ENCODE data around the gene GDPGP1. TPM values are rescaled to one million over a fixed set of nuclear protein-coding genes. Genes with fewer than 3 reads are reported as not detected.

The GDPGP1 gene
- polyA plus RNA-seq, 1 donor (not counting 4 experiments of a cell fraction or from before 2014, with no cell fraction given), result 0.92 TPM

DNA sequence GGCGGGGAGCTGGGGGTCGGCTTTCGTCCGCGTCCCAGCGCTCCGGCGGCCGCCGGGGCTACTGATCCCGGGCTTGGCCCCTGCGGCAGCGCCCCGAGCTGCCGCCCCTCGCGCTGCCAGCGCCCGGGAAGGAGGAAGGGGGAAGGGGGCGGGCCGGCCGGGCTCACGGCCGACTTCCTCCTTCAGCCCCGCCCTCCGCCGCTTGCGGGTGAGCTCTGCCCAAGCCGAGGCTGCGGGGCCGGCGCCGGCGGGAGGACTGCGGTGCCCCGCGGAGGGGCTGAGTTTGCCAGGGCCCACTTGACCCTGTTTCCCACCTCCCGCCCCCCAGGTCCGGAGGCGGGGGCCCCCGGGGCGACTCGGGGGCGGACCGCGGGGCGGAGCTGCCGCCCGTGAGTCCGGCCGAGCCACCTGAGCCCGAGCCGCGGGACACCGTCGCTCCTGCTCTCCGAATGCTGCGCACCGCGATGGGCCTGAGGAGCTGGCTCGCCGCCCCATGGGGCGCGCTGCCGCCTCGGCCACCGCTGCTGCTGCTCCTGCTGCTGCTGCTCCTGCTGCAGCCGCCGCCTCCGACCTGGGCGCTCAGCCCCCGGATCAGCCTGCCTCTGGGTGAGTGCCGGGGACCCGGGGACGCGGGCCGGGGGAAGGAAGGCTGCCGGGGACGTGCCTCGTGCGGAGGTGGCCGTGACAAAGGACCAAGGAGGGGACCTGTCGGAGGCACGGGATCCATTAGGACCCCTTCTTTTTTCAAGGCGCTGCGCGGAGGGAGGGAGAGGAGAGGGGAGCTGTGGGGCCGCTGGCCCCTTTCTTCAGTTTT lies 32.7 kb upstream of the GDPGP1 start, which contains the start of gene SEMA4B:
SEMA4B (plus strand) TSS at position 201 of the 814 bp plus-strand sequence; CDS start at position 450, 249 bp downstream.
- H3K9me1 ChIP-seq (ENCODE audit: control insufficient read depth, extremely low read depth, insufficient read depth, low read length), result peaks cover 8% of the 10 kb centered on the region
- H4K20me1 ChIP-seq (ENCODE audit: control insufficient read depth, extremely low read depth, insufficient read depth, low read length), result peaks cover 3% of the 10 kb centered on the region
- H2AFZ ChIP-seq (ENCODE audit: control insufficient read depth, low read length), result no peak within 1 kb of the TSS
- dilution Hi-C loops (cut with MboI; ENCODE audit: extremely low pct_ligation_motif_present, low sequenced_read_pairs), result no loop called here
- no peaks in the 10 kb centered on the region for H3K9me3 ChIP-seq (ENCODE audit: control insufficient read depth, low read depth, low read length)
- peaks cover 8 to 28% of the 10 kb centered on the region in 2 experiments for H3K36me3 ChIP-seq (ENCODE audit: control insufficient read depth in 2 of 2, extremely low read depth in 1 of 2, insufficient read depth in 2 of 2, low read length in 2 of 2)
- peaks cover 44% of the 10 kb centered on the region for H3K4me1 ChIP-seq (ENCODE audit: control insufficient read depth, extremely low read depth, insufficient read depth, low read length)
- H3K27ac ChIP-seq (ENCODE audit: control insufficient read depth, insufficient read depth, low read length), result peak within 1 kb of the TSS; percentile 67
- H3K4me2 ChIP-seq (ENCODE audit: control insufficient read depth, extremely low read depth, insufficient read depth, low read depth, low read length), result peak within 1 kb of the TSS; percentile 94
- peaks cover 61% of the 10 kb centered on the region for H3K79me2 ChIP-seq (ENCODE audit: control insufficient read depth, insufficient read depth, low read length)
- peak within 1 kb of the TSS; percentile 81 to 99 (median 82) for H3K4me3 ChIP-seq (ENCODE audit: control insufficient read depth in 2 of 3, extremely low read depth in 1 of 3, insufficient read depth in 2 of 3, low read depth in 1 of 3, low read length in 3 of 3)
- H3K27me3 ChIP-seq (ENCODE audit: control insufficient read depth, extremely low read depth, insufficient read depth, low read length), result no peaks in the 10 kb centered on the region
- TF ChIP-seq, protein P1, sequence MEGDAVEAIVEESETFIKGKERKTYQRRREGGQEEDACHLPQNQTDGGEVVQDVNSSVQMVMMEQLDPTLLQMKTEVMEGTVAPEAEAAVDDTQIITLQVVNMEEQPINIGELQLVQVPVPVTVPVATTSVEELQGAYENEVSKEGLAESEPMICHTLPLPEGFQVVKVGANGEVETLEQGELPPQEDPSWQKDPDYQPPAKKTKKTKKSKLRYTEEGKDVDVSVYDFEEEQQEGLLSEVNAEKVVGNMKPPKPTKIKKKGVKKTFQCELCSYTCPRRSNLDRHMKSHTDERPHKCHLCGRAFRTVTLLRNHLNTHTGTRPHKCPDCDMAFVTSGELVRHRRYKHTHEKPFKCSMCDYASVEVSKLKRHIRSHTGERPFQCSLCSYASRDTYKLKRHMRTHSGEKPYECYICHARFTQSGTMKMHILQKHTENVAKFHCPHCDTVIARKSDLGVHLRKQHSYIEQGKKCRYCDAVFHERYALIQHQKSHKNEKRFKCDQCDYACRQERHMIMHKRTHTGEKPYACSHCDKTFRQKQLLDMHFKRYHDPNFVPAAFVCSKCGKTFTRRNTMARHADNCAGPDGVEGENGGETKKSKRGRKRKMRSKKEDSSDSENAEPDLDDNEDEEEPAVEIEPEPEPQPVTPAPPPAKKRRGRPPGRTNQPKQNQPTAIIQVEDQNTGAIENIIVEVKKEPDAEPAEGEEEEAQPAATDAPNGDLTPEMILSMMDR (optimal IDR thresholded peaks at IDR 0.05 in 1 of 3, IDR thresholded peaks at IDR 0.05 in 1 of 3, conservative IDR thresholded peaks at IDR 0.05 in 1 of 3; ENCODE audit: extremely low read depth in 1 of 3, insufficient read depth in 2 of 3, low read length in 3 of 3), result no peak
- TF ChIP-seq EZH2 (IDR thresholded peaks at IDR 0.05; ENCODE audit: low read length), result no peak
- FAIRE-seq (no peak), DNase-seq (ENCODE audit: low read depth, low spot score) (no peak)
- peak within 1 kb of the TSS; percentile 80 for H3K9ac ChIP-seq (ENCODE audit: control insufficient read depth, extremely low read depth, insufficient read depth, low read length)

DNA sequence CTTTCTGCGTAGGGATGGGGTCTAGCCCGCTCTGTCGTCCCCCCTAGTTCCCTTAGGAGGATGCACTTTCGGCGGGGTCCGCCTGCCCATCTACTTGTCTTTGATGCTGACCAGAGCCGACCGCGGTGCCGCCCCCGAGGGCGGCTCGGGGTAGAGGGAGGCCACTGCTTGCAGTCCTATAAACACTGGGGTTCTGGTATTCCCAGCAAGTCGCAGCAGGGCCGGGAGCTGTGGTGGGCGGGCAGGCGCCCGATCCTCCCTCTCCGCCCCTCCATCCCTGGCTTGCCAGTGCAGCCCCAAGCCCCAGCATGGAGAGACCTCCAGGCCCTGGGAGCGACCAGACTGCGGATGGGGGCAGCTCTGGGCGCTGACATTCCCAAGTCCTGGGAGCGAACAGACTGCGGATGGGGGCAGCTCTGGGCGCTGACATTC lies 32.0 kb upstream of the GDPGP1 start:
- H3K36me3 ChIP-seq (ENCODE audit: control insufficient read depth in 2 of 2, extremely low read depth in 1 of 2, insufficient read depth in 2 of 2, low read length in 2 of 2), result peaks cover 12 to 34% of the 10 kb centered on the region in 2 experiments
- no peaks in the 10 kb centered on the region for H3K9me3 ChIP-seq (ENCODE audit: control insufficient read depth, low read depth, low read length)
- H3K79me2 ChIP-seq (ENCODE audit: control insufficient read depth, insufficient read depth, low read length), result peaks cover 67% of the 10 kb centered on the region
- peaks cover 3% of the 10 kb centered on the region for H4K20me1 ChIP-seq (ENCODE audit: control insufficient read depth, extremely low read depth, insufficient read depth, low read length)
- H3K4me3 ChIP-seq (ENCODE audit: control insufficient read depth in 2 of 3, extremely low read depth in 1 of 3, insufficient read depth in 2 of 3, low read depth in 1 of 3, low read length in 3 of 3), result peak overlapping the region; percentile 81 to 99 (median 82)
- FAIRE-seq, result no peak
- peaks cover 46% of the 10 kb centered on the region for H3K4me1 ChIP-seq (ENCODE audit: control insufficient read depth, extremely low read depth, insufficient read depth, low read length)
- no peak for TF ChIP-seq EZH2 (IDR thresholded peaks at IDR 0.05; ENCODE audit: low read length)
- TF ChIP-seq, protein P1 (optimal IDR thresholded peaks at IDR 0.05 in 1 of 3, IDR thresholded peaks at IDR 0.05 in 1 of 3, conservative IDR thresholded peaks at IDR 0.05 in 1 of 3; ENCODE audit: extremely low read depth in 1 of 3, insufficient read depth in 2 of 3, low read length in 3 of 3), result no peak
- DNase-seq (ENCODE audit: low read depth, low spot score), result no peak
- H2AFZ ChIP-seq (ENCODE audit: control insufficient read depth, low read length), result no peak overlapping the region
- peak overlapping the region; percentile 80 for H3K9ac ChIP-seq (ENCODE audit: control insufficient read depth, extremely low read depth, insufficient read depth, low read length)
- dilution Hi-C loops (cut with MboI; ENCODE audit: extremely low pct_ligation_motif_present, low sequenced_read_pairs), result no loop called here
- peak overlapping the region; percentile 67 for H3K27ac ChIP-seq (ENCODE audit: control insufficient read depth, insufficient read depth, low read length)
- H3K27me3 ChIP-seq (ENCODE audit: control insufficient read depth, extremely low read depth, insufficient read depth, low read length), result no peaks in the 10 kb centered on the region
- peak overlapping the region; percentile 94 for H3K4me2 ChIP-seq (ENCODE audit: control insufficient read depth, extremely low read depth, insufficient read depth, low read depth, low read length)
- peaks cover 8% of the 10 kb centered on the region for H3K9me1 ChIP-seq (ENCODE audit: control insufficient read depth, extremely low read depth, insufficient read depth, low read length)

Data from keratinocyte (primary cell).